Upper lobe of right lung (tissue), 1 donor: ENCODE measurements around the gene CDHR2. TPM values are rescaled to one million over a fixed set of nuclear protein-coding genes. Genes with fewer than 3 reads are reported as not detected.

Experiments
- ATAC-seq: fragments of 200-7000 bp; cut with Tn5 transposase; one replicate; pipeline ENCODE4 v1.9.1; 2020; ENCODE audit warnings: mild to moderate bottlenecking, moderate library complexity
- DNase-seq: peaks from one replicate; pipeline ENCODE4 v3.0.0-alpha.2; 2020
- H3K27ac ChIP-seq: fragments of 200-600 bp; one replicate; pipeline ENCODE4 v1.8.0; 2022
- H3K27me3 ChIP-seq: fragments of 200-600 bp; one replicate; pipeline ENCODE4 v1.8.0; 2022; ENCODE audit warnings: mild to moderate bottlenecking
- H3K36me3 ChIP-seq: fragments of 200-600 bp; one replicate; pipeline ENCODE4 v1.8.0; 2022
- H3K4me1 ChIP-seq: fragments of 200-600 bp; one replicate; pipeline ENCODE4 v1.8.0; 2022
- H3K4me3 ChIP-seq: fragments of 200-600 bp; one replicate; pipeline ENCODE4 v1.8.0; 2022; ENCODE audit warnings: mild to moderate bottlenecking
- H3K9me3 ChIP-seq: fragments of 200-600 bp; one replicate; pipeline ENCODE4 v1.8.0; 2022
- intact Hi-C: fragments of 100-400 bp; cut with DNase I; formaldehyde crosslinking; loops from one replicate; pipeline ENCODE4 v1.11.0; 2022
- total RNA-seq: library from RNA; stranded (reverse); fragmentation: NEBNext Ultra II Directional; extraction: Animal tissue kit (Norgen Biotek cat#: 25700); gene quantifications from one replicate; pipeline ENCODE4 v1.2.1, GENCODE V29; 2021
- TF ChIP-seq, protein P1 (sequence below): fragments of 200-600 bp; IDR thresholded peaks from one replicate; pipeline ENCODE4 v1.8.0; 2022; ENCODE audit warnings: antibody characterized with exemption
- donor health status: DM: no; HTN: yes; CAD: no; lungs with severe emphysema.

The CDHR2 gene
- total RNA-seq, 1 donor from 2014 or later = 0.35 TPM

DNA sequence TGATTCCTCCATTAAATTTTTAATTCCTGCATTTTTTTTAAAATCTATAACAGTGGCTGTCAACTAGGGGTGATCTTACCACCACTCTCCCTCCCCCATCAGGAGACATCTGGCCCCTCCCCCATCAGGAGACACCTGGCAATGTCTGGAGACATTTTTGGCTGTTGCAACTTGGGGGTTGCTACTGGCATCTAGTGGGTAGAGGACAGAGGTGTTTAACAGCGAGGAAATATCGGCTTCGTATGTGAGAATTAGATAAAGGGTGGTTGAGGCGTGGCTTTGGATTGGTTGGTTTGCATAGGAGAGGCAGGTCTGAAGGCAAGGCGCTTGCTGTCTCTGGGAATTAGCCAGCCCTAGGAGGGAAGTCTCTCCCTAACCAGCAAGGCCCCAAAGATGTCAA, 10.5 kb downstream of the CDHR2 start:
- H3K36me3 ChIP-seq = no peaks in the 10 kb centered on the region
- DNase-seq (no peak), ATAC-seq (no peak)
- peaks cover 11% of the 10 kb centered on the region for H3K27me3 ChIP-seq
- no peak overlapping the region for H3K27ac ChIP-seq
- TF ChIP-seq, protein P1, sequence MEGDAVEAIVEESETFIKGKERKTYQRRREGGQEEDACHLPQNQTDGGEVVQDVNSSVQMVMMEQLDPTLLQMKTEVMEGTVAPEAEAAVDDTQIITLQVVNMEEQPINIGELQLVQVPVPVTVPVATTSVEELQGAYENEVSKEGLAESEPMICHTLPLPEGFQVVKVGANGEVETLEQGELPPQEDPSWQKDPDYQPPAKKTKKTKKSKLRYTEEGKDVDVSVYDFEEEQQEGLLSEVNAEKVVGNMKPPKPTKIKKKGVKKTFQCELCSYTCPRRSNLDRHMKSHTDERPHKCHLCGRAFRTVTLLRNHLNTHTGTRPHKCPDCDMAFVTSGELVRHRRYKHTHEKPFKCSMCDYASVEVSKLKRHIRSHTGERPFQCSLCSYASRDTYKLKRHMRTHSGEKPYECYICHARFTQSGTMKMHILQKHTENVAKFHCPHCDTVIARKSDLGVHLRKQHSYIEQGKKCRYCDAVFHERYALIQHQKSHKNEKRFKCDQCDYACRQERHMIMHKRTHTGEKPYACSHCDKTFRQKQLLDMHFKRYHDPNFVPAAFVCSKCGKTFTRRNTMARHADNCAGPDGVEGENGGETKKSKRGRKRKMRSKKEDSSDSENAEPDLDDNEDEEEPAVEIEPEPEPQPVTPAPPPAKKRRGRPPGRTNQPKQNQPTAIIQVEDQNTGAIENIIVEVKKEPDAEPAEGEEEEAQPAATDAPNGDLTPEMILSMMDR = no peak
- no peak overlapping the region for H3K4me3 ChIP-seq
- no peaks in the 10 kb centered on the region for H3K9me3 ChIP-seq
- intact Hi-C loops = no loop called here
- no peaks in the 10 kb centered on the region for H3K4me1 ChIP-seq

DNA sequence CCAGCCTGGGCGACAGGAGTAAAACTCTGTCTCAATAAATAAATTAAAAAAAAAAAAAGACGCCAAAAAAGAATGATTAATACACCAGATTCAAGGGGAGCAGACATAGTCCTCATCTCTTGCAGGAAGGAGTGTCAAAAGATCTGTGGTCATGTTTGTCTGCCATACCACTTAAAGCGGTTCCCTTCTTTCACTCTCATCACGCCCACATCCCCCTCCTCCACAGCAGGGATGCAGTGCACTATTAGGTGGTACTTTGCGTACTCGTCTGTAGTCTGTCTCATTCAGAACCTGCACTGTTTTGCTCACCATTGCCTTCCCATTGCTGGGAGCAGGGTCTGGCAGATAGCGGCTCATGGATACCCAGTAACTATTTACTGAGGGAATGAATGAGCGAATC, 11.2 kb downstream of the CDHR2 start:
- ATAC-seq = no peak
- no peak for DNase-seq
- H3K27ac ChIP-seq = no peak overlapping the region
- H3K36me3 ChIP-seq = no peaks in the 10 kb centered on the region
- H3K4me3 ChIP-seq = no peak overlapping the region
- peaks cover 11% of the 10 kb centered on the region for H3K27me3 ChIP-seq
- no peaks in the 10 kb centered on the region for H3K9me3 ChIP-seq
- intact Hi-C loops = no loop called here
- no peaks in the 10 kb centered on the region for H3K4me1 ChIP-seq
- TF ChIP-seq, protein P1 = no peak

DNA sequence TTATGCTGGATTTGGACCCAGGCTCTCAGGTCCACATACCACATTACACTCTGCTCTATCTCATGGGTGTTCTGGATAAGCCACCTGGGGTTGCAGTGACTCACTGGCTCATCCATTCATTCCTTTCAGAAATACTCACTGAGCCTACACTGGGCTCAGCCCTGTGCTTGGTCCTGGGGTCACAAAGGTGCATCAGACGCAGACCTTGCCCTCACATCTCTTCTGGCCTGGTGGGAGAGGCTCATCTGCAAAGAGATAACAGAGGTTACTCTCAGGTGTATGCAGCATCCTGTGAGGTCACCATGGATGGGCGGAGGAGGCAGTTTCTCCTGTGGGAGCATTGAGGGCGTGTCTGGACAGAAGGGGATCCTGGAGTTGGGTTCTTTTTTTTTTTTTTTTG, 12.1 kb downstream of the CDHR2 start:
- intact Hi-C loops = no loop called here
- no peak for ATAC-seq
- H3K27me3 ChIP-seq = peaks cover 11% of the 10 kb centered on the region
- no peaks in the 10 kb centered on the region for H3K9me3 ChIP-seq
- DNase-seq = no peak
- no peak overlapping the region for H3K4me3 ChIP-seq
- H3K36me3 ChIP-seq = no peaks in the 10 kb centered on the region
- no peak overlapping the region for H3K27ac ChIP-seq
- no peaks in the 10 kb centered on the region for H3K4me1 ChIP-seq
- TF ChIP-seq, protein P1 = no peak

DNA sequence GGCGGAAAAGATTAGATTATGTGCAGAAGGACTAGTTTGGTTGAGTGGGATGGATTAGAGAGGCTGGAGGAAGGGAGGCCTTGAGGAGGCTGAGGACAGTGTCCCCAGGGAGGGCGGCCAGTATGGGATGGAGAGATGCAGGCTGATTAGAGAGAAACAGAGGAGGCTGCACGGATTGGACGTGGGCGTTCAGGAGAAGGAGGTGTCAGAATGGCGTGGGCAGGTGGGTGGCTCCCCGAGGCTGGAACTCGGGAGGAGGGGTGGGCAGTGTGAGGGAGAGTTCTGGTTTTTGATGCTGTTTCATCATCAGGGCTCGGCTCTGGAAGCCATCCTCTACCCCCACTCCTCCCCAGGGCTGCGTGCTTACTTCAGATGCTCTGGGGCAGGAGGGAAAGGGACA, 13.0 kb downstream of the CDHR2 start:
- Histone ChIP-seq H3K4me1 (no peaks in the 10 kb centered on the region), H3K9me3 (no peaks in the 10 kb centered on the region), H3K4me3 (no peak overlapping the region), H3K36me3 (no peaks in the 10 kb centered on the region), H3K27ac (no peak overlapping the region), H3K27me3 (peaks cover 11% of the 10 kb centered on the region)
- TF ChIP-seq, protein P1 = no peak
- intact Hi-C loops = no loop called here
- no peak for DNase-seq
- no peak for ATAC-seq

DNA sequence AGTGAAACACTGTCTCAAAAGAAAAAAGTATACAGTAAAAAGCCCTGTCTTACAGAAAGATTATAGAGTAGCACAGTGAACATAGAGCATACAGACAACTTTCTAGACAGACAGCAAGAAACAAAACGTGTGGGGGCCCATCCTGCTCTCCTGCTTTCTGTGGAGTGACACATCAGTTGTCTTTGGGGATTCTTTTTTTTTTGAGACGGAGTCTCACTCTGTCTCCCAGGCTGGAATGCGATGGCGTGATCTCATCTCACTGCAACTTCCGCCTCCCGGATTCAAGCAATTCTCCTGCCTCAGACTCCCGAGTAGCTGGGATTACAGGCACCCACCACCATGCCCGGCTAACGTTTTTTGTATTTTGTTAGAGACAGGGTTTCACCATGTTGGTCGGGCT, 14.9 kb downstream of the CDHR2 start:
- DNase-seq = no peak
- Histone ChIP-seq H3K9me3 (no peaks in the 10 kb centered on the region), H3K27me3 (peaks cover 11% of the 10 kb centered on the region), H3K27ac (no peak overlapping the region), H3K36me3 (no peaks in the 10 kb centered on the region), H3K4me1 (no peaks in the 10 kb centered on the region), H3K4me3 (no peak overlapping the region)
- TF ChIP-seq, protein P1 = no peak
- intact Hi-C loops = no loop called here
- ATAC-seq = no peak

DNA sequence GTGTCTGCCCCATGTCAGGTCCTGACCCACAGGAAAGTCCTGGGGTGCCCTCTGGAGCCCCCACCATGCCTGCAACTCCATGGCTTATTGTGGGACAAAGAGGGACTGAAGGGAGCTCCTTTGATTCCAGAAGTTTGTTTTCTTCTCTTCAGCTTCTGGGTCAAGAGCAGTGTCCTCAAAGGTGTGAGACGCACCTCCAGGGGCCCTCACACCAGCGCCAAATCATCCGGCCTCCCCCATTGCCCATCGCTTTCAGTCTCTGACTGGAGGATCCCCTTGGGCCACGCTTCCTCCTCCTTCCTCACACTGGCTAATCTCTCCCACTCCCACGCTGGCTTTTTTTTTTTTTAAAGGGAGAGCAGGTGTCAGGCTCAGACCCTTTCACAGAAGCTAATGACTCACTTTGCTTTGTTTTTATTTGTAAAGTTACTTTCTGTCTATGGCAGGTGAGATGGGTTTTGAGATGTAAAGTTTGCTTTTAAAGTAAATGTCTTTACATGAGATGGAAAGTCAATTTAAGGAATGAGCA, 16.7 kb downstream of the CDHR2 start:
- H3K4me3 ChIP-seq = no peak overlapping the region
- peaks cover 10% of the 10 kb centered on the region for H3K27me3 ChIP-seq
- H3K36me3 ChIP-seq = no peaks in the 10 kb centered on the region
- intact Hi-C loops = no loop called here
- no peaks in the 10 kb centered on the region for H3K9me3 ChIP-seq
- TF ChIP-seq, protein P1 = no peak
- H3K27ac ChIP-seq = no peak overlapping the region
- no peaks in the 10 kb centered on the region for H3K4me1 ChIP-seq
- DNase-seq (no peak), ATAC-seq (no peak)
